OCI-LY1 (cell line): ENCODE data around the gene PLEKHJ1.

Source experiments
- H2AFZ ChIP-seq: fragments of 200-600 bp; sonication (generic), shearing (Covaris generic); 2 replicates; pipeline ENCODE4 v1.6.0; 2014; ENCODE audit warnings: antibody characterized with exemption, mild to moderate bottlenecking, low read length
- H3F3A ChIP-seq: fragments of 200-600 bp; sonication (generic), shearing (Covaris generic); 2 replicates; pipeline ENCODE4 v1.6.0; 2014; ENCODE audit warnings: mild to moderate bottlenecking, antibody characterized with exemption, low read length, moderate library complexity; ENCODE audit not compliant: insufficient read depth
- H3K27ac ChIP-seq: fragments of 200-600 bp; sonication (generic); 2 replicates; pipeline ENCODE4 v1.5.1; 2014; ENCODE audit warnings: low read length, mixed run types, mild to moderate bottlenecking, low read depth; ENCODE audit not compliant: poor library complexity, severe bottlenecking
- H3K27me3 ChIP-seq: fragments of 200-600 bp; sonication (generic); 2 replicates; pipeline ENCODE4 v1.6.0; 2014; ENCODE audit warnings: antibody characterized with exemption, mild to moderate bottlenecking, low read length, moderate library complexity; ENCODE audit not compliant: insufficient read depth
- H3K36me3 ChIP-seq: fragments of 200-600 bp; sonication (generic); 2 replicates; pipeline ENCODE4 v1.6.1; 2014; ENCODE audit warnings: mild to moderate bottlenecking, antibody characterized with exemption, low read length, moderate library complexity, mixed read lengths; ENCODE audit not compliant: insufficient read depth
- H3K4me1 ChIP-seq: fragments of 200-600 bp; sonication (generic); 2 replicates; pipeline ENCODE4 v1.5.1; 2014; ENCODE audit warnings: mild to moderate bottlenecking, low read length, moderate library complexity; ENCODE audit not compliant: insufficient read depth, severe bottlenecking
- H3K4me2 ChIP-seq: fragments of 200-600 bp; sonication (generic), shearing (Covaris generic); 2 replicates; pipeline ENCODE4 v1.6.1; 2014; ENCODE audit warnings: low read length
- H3K4me3 ChIP-seq: fragments of 200-600 bp; sonication (generic); 2 replicates; pipeline ENCODE4 v1.5.1; 2014; ENCODE audit warnings: low read length, low read depth, mild to moderate bottlenecking, mixed read lengths; ENCODE audit not compliant: poor library complexity, severe bottlenecking
- H3K79me2 ChIP-seq: fragments of 200-600 bp; shearing (Covaris generic); 2 replicates; pipeline ENCODE4 v1.6.1; 2016; ENCODE audit warnings: mixed run types, low read length, mixed read lengths; ENCODE audit not compliant: insufficient read depth
- H3K9ac ChIP-seq: fragments of 200-600 bp; sonication (generic), shearing (Covaris generic); 2 replicates; pipeline ENCODE4 v1.6.1; 2014; ENCODE audit warnings: mild to moderate bottlenecking, low read length, mixed read lengths
- H3K9me2 ChIP-seq: fragments of 200-600 bp; sonication (generic), shearing (Covaris generic); 2 replicates; pipeline ENCODE4 v1.6.1; 2014; ENCODE audit warnings: low read depth, mild to moderate bottlenecking, low read length, mixed read lengths
- H3K9me3 ChIP-seq: fragments of 200-600 bp; shearing (Covaris generic); 2 replicates; pipeline ENCODE4 v1.6.1; 2014; ENCODE audit warnings: low read length, mixed read lengths
- H4K20me1 ChIP-seq: fragments of 200-600 bp; sonication (generic), shearing (Covaris generic); 2 replicates; pipeline ENCODE4 v1.6.0; 2016; ENCODE audit warnings: mild to moderate bottlenecking, low read length; ENCODE audit not compliant: insufficient read depth
- CTCF ChIP-seq: fragments of 200-600 bp; sonication (generic), shearing (Covaris generic); IDR thresholded peaks from 2 replicates; pipeline ENCODE4 v1.5.1; 2017; ENCODE audit warnings: mild to moderate bottlenecking, antibody characterized with exemption, low read length, moderate library complexity, mixed read lengths
- EZH2 ChIP-seq: fragments of 200-600 bp; sonication (generic), shearing (Covaris generic); IDR thresholded peaks from 2 replicates; pipeline ENCODE4 v1.8.0; 2017; ENCODE audit warnings: borderline replicate concordance, mixed run types, mild to moderate bottlenecking, antibody characterized with exemption, low read length, moderate library complexity, mixed read lengths

Gene PLEKHJ1

GRCh38 chr19:2190848-2191455 lies 45.2 kb downstream of the PLEKHJ1 start:
- H3K4me3 ChIP-seq, result no peak overlapping the region
- no peaks in the 10 kb centered on the region for H3K79me2 ChIP-seq
- no peaks in the 10 kb centered on the region for H3K9me2 ChIP-seq
- H3F3A ChIP-seq, result no peaks in the 10 kb centered on the region
- no peaks in the 10 kb centered on the region for H4K20me1 ChIP-seq
- H3K27ac ChIP-seq, result no peak overlapping the region
- H3K27me3 ChIP-seq, result no peaks in the 10 kb centered on the region
- H3K4me1 ChIP-seq, result peaks cover 5% of the 10 kb centered on the region
- no peak overlapping the region for H3K4me2 ChIP-seq
- peaks cover 20% of the 10 kb centered on the region for H3K36me3 ChIP-seq
- TF ChIP-seq CTCF (no peak), EZH2 (no peak)
- H3K9ac ChIP-seq, result no peak overlapping the region
- H3K9me3 ChIP-seq, result no peaks in the 10 kb centered on the region
- H2AFZ ChIP-seq, result no peak overlapping the region

GRCh38 chr19:2189880-2190279 lies 46.2 kb downstream of the PLEKHJ1 start:
- Histone ChIP-seq H3K4me3 (no peak overlapping the region), H3K4me2 (no peak overlapping the region), H3K9me2 (no peaks in the 10 kb centered on the region), H3K4me1 (peaks cover 5% of the 10 kb centered on the region), H3K79me2 (no peaks in the 10 kb centered on the region), H3K27me3 (no peaks in the 10 kb centered on the region), H2AFZ (no peak overlapping the region), H4K20me1 (no peaks in the 10 kb centered on the region), H3K27ac (no peak overlapping the region), H3F3A (no peaks in the 10 kb centered on the region), H3K36me3 (peaks cover 23% of the 10 kb centered on the region; the same call in 1 of the 2 replicates), H3K9me3 (no peaks in the 10 kb centered on the region), H3K9ac (no peak overlapping the region)
- no peak for TF ChIP-seq EZH2
- TF ChIP-seq CTCF, result no peak

GRCh38 chr19:2188708-2189385 lies 47.3 kb downstream of the PLEKHJ1 start:
- no peaks in the 10 kb centered on the region for H3K9me2 ChIP-seq
- no peaks in the 10 kb centered on the region for H3F3A ChIP-seq
- no peaks in the 10 kb centered on the region for H4K20me1 ChIP-seq
- TF ChIP-seq EZH2 (no peak), CTCF (no peak)
- no peaks in the 10 kb centered on the region for H3K27me3 ChIP-seq
- no peak overlapping the region for H3K27ac ChIP-seq
- peaks cover 5% of the 10 kb centered on the region for H3K4me1 ChIP-seq
- no peak overlapping the region for H3K9ac ChIP-seq
- no peak overlapping the region for H3K4me3 ChIP-seq
- H3K79me2 ChIP-seq, result no peaks in the 10 kb centered on the region
- no peak overlapping the region for H3K4me2 ChIP-seq
- no peaks in the 10 kb centered on the region for H3K9me3 ChIP-seq
- no peak overlapping the region for H2AFZ ChIP-seq
- H3K36me3 ChIP-seq, result peaks cover 23% of the 10 kb centered on the region; the same call in 1 of the 2 replicates
